T47D (cell line): ENCODE measurements around the gene USP12.

ENCODE experiments used
- DNase-seq, 2 experiments: peaks; one replicate each; pipeline versions ENCODE4 v3.0.0 to v3.0.0-alpha.2; 2011 to 2012; ENCODE audit warnings: low read depth in 1 of 2, low spot score in 1 of 2
- JUND ChIP-seq: IDR thresholded peaks from 2 replicates; pipeline ENCODE4 v1.6.1; 2012; ENCODE audit warnings: low read depth
- in situ Hi-C: cut with HindIII; loops from 2 replicates; pipeline ENCODE4 v1.10.0; 2016; ENCODE audit warnings: low sequenced_read_pairs, low pct_unique_long_range_greater_than_20kb

USP12 gene

DNA sequence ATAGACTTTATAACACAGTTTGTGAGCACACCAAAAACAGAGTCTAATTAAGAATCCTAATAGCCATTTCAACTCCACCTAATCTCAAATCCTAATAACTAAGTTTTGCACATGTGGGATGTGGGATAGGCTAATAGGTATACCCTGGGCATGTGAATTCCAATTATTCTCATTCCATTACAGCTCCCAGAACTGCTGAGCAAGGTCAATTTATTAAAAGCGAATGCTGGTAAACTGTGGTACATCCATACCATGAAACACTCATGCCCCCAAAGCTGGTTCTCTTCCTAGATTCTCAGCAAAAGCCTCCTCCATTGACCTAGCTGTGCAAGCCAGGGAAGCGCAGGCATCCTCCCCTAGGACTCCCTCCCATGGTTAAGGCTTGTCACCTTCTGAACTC lies 113.8 kb downstream of the USP12 start:
- DNase-seq = no peak
- in situ Hi-C loops = no loop called here
- TF ChIP-seq JUND = no peak

DNA sequence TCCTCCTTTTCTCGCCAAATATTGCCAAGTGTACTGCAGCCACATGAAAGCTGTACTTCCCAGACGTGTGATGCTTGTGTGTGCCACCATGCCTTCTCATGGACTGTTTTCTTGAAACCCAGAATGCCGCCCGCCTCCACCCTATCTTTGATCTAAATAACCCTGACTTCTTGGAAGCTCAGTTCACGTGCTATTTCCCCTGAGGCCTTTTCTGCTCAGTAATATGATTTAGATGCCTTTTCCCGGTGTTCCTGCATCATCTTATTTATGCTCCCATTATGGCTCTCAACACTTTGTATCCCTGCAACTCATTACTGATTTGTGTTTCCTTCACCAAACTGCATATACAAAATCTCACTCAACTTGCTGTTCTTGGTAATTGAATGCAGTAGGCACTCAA lies 116.1 kb downstream of the USP12 start:
- in situ Hi-C loops = no loop called here
- no peak for DNase-seq
- no peak for TF ChIP-seq JUND

DNA sequence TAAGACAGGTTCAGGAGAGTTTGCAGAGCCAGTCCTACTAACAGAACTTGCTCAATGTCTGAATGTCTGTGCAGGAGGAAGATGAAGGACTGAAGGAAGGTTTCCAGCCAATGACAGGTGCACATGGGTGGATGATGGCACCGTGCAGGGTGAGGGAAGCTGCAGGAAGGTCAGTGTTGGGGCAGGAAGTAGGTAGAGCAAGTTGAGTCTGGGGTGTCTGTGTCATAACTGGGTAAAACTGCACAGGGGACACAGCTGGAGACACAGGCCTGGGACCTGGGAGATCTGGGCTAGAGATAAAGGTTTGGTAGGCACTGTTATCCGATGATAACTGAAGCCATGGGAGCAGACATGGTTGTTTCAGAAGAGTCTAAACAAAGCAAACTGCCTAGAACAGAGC lies 116.9 kb downstream of the USP12 start:
- in situ Hi-C loops = no loop called here
- no peak for TF ChIP-seq JUND
- DNase-seq = no peak

DNA sequence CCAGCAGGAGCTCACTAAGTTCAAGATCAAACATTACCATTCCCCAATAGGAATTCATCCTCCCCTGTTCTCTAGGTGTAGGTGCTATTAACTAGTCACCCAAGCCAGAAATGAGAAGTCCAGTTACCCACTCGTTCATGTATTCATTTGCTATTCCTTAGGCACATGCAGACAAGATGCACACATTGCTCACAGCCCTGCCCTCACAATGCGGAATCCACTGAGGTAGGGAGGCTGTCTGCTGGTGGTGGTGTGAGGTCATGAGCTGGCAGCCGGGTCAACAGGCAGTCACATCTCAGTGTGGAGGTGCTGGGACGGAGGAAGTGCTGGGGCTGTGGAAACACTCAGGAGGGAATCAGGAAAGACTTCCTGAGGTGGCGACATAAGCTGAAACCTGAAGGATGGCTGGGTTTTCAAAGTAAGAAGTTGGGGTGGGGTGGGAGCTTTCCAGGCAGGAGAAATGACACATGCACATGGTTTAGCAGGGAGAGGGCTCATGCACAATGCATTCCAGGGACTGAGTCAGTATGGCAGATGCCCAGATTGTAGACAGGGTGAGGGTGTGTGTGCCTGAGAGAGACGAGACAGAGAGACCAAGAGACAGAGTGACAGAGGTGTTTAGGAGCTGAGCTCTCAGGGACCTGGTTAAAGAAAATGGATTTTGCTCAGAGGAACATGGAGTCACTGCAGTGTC lies 117.6 kb downstream of the USP12 start:
- no peak for TF ChIP-seq JUND
- in situ Hi-C loops = no loop called here
- DNase-seq = no peak

DNA sequence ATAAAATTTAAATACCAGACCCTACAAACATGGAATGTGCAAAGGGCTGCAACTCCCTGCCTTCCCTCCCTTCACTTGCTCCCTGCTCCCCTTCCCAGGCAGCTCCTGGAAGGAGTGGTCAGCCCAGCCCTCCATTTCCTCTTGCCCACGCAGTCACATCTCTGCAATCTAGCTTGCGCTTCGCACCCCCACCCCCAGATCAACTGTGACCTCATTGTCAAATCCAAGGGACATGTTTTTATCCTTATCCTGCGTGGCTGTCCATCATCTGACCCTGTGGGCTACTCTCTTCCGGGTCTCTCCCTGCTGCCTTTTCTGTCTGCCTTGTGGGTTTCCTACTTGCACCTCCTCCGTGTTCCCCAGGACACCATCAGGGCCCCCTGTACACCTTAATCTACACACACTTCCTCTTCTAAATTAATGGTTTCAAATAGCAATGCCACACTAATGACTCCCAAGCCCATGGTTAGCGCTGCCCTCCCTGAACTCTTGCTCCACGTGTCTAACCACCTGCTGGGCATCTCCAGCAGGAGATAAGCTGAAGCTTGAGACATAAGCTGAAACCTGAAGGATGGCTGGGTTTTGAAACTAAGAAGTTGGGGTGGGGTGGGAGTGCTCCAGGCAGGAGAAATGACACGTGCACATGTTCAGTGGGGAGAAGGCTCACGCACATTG lies 118.3 kb downstream of the USP12 start:
- no peak for DNase-seq

DNA sequence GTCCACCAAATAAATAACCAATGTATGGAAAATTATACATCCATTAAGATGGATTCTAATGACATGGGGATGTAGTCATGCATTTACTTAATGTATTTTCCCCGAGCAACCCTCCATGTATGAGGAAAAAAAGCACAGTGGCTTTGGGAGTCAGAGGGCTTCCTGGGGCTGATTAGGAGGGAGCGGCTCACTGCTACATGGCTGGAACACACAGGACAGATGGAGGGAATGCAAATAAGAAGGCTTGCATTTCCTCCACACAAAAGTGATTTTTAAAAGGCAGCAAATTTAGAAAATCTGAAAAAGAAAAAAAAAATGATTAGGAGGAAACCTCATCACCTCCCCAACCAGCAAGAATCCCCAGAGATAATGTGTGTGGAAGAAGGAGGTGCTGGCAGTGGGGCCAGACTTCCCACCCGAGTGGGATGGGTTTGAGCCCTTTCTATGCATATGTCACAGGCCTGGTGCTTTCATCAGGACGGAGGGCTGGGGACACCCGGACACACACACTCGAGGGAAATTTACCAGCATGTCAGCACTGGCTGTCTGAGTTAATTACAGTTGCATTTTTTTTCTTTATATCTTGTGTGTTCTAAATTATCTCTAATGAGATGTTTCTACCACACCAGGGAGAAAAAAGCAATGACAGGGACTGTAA lies 118.9 kb downstream of the USP12 start:
- no peak for TF ChIP-seq JUND
- in situ Hi-C loops = no loop called here
- DNase-seq = no peak

More for the DNA sequence above, 118.3 kb downstream of the USP12 start:
- TF ChIP-seq JUND = no peak
- in situ Hi-C loops = no loop called here

DNA sequence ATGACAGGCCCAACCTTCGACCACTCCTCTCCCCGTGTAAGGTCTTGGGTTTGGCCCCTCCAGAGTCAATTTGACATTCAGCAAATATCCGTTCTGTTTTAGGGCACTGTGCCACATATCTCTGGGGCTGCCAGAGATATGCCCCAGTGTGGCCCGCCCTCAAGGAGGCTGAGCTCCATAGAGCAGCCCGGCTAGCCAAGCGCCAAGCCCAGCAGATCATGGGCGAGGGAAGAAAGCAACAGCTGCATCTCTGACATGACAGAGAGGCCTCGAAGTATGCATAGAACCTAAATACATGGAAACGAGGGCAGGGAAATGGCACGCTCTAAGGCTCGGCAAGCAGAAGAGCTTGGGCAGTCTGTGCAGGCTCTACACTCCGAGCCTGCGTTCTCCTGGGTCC lies 124.5 kb downstream of the USP12 start:
- in situ Hi-C loops = no loop called here
- TF ChIP-seq JUND = no peak
- DNase-seq = no peak

DNA sequence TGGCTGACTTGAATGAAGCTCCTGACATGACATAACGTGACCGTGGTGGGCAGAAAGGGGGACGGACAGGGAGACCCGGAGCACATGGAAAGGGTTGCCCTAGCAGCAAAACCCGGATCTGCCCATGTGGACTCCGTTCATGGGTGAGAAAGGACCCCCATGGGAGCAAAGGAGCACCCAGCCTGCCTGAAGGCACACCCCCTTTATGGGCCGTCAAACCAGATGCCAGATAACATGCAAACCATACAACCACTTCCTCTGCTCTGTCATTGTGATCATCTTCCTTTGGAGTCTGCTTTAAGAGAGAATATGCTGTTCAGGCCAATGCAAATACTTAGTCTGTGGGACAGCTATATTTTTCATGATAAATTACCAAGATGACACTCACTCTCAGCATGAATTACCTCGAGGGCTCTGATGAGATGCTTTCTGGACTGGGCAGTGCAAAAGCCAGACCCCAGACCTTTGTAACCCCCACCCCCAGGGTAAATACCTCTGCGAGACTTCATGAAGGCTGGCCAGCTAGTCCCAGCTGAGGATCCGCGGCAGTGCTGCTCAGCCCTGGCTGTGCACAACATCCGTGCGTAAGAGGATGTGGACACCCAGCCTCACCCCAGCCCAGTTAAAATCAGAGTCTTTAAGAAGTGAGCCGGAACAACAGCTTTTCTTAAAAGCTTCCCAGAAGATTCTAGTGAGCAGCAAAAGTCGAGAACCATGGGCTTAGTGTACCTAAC lies 126.6 kb downstream of the USP12 start:
- in situ Hi-C loops = no loop called here
- no peak for DNase-seq
- TF ChIP-seq JUND = no peak

DNA sequence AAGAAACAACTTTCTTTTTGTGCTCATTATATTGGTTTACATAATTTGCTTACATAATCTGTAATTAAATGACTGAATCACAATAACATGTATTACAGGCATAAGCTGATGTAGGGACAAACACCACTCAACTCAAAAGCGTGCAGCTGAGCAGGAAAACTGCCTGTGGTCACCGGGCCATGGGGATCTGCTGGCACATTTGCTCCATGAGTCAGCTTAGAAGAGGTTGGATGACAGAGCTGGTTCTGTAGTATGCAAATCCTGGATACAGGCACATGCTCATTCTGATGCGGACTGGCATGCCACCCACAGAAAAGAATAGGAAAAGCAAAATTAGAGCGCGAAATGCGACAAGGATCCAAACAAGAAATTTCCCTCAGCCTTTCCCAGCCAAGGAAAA lies 128.6 kb downstream of the USP12 start:
- no peak; the same call in 1 of the 2 replicates for TF ChIP-seq JUND
- in situ Hi-C loops = no loop called here
- peak; percentile 42 to 90 for DNase-seq

DNA sequence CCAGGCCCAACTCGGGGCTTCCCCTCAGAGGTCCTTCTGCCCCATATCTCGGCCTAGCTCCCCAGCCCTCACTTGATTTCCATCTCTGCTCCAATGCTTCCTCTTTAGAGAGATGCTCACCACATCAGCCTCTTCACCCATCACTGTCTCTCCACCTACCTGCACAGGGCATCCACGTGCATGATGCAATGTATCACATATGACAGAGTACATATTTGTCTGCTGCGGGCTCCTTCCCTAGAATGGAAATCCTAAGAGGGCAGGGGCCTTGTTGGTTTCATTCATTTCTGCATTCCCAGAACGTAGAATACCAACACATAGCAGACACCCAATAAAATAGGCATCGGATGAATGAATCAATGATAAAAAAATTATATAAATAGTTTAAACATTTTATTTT lies 130.3 kb downstream of the USP12 start:
- DNase-seq = no peak
- TF ChIP-seq JUND = no peak
- in situ Hi-C loops = no loop called here

DNA sequence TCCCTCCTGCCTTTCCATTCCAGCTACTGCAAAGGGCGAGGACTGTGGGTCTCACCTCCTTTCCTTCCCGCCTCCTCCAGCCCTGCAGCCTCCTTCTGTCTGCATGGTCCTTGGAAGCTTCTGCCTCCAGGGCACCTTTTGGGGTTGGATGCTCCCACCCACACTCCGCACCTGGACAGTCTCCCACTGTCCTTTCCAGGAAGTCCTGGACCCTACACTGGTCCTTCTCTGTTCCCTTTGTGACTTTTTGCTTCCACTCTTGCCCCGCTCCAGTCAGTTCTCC lies 130.8 kb downstream of the USP12 start:
- no peak for DNase-seq
- TF ChIP-seq JUND = no peak
- in situ Hi-C loops = no loop called here

DNA sequence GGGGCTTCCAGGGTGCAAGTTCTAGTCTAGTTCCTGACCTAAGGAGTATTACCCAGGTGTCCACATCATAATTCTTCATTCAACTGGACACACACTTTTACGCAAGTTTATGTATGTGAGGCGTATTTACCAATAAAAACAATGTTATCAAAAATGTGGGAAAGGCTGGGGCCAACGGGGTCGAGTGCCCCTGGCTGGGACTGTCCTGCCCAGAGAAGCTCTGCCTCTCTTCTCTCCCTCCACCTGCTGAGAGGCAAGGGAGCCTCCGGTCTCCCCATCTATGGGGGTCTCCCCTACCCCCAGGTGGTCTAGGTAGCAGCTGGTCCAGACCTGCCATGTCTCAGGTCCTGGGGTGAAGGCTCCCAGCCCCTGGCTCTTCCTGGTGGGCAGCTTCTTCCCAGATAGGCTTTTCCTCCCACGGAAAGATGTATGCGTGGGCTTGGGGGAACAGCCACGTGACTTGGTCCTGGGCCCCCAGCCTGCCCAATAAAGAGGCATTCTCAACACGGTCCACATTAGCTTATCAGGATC lies 132.4 kb downstream of the USP12 start:
- DNase-seq = no peak
- no peak for TF ChIP-seq JUND
- in situ Hi-C loops = no loop called here

DNA sequence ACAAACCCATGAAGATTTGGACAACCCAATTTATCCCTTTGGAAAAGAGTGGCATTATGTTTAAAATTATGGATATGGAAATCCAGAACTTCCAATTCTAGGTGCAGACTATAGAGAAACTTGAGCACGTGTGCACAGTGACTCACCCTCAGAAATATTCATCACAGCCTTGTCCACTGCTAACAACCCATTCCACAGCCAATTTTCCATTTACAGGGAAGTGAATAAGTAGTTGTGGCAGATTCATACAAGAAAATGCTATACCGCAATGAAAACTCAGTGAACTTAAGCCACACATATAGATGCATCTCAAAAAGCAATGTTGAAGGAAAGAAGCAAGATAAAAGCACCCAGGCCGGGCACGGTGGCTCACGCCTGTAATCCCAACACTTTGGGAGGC lies 133.3 kb downstream of the USP12 start:
- TF ChIP-seq JUND = no peak
- DNase-seq = peak in 1 of 2 experiments; percentile 39
- in situ Hi-C loops = no loop called here
